H1 (cell line): ENCODE data around the gene FGL2. TPM values are rescaled to one million over a fixed set of nuclear protein-coding genes. Genes with fewer than 3 reads are reported as not detected.

Source experiments
- RFX5 ChIP-seq: IDR thresholded peaks from 2 replicates; pipeline ENCODE4 v1.6.1; 2011; ENCODE audit warnings: low read depth, low read length, improper control_type of control experiment, borderline replicate concordance
- polyA plus RNA-seq, 7 experiments: library from polyadenylated mRNA; depleted of rRNA in 3 of 7; stranded (reverse) in 5 of 7; unstranded in 2 of 7; fragments of >200 nt in 5 of 7; fragments of 200-250 nt in 2 of 7; gene quantifications; 1 replicate in 5 of 7; 2 replicates in 1 of 7; 4 replicates in 1 of 7; pipeline versions ENCODE4 v1.2.1 to v1.2.3, GENCODE V29; 2011 to 2013; ENCODE audit warnings: missing spikeins in 2 of 7, mixed read lengths in 2 of 7
- total RNA-seq: library from RNA; stranded (reverse); fragmentation: NEBNext Ultra II Directional; extraction: Animal tissue kit (Norgen Biotek cat#: 25700); gene quantifications from 2 replicates; pipeline ENCODE4 v1.2.1, GENCODE V29; 2021
- TF ChIP-seq, protein P1 (sequence below), 3 experiments: IDR thresholded peaks; 1 replicate in 2 of 3; 2 replicates in 1 of 3; pipeline versions ENCODE4 v1.5.1 to v1.6.1; 2011; ENCODE audit warnings: low read length in 3 of 3, mild to moderate bottlenecking in 3 of 3, inconsistent platforms in 2 of 3, low read depth in 1 of 3, moderate library complexity in 1 of 3; ENCODE audit not compliant: insufficient read depth in 1 of 3; ENCODE audit errors: control extremely low read depth in 1 of 3

Gene FGL2
- total and polyA plus RNA-seq, 2 of the 8 experiments (the other 6 are each of a cell fraction or from before 2014, with no cell fraction given), result not detected

DNA sequence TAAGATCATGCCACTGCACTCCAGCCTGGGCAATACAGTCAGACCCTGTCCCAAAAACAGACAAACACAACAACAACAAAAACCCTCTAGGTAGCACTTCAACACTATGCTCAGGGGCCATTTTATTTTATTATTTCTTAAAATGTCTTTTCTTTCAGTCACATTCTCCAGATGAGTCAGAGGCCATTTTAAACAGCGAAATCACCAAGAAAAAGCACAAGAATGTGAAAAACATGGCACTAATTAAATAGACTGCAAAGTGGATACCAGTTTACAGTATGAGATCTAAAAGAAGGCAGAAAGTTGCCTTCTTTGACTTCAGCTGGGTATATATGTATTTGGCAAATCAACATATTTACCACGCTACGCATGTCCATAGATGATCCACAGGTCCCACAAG lies 6.1 kb upstream of the FGL2 start (continued):
- TF ChIP-seq, protein P1, sequence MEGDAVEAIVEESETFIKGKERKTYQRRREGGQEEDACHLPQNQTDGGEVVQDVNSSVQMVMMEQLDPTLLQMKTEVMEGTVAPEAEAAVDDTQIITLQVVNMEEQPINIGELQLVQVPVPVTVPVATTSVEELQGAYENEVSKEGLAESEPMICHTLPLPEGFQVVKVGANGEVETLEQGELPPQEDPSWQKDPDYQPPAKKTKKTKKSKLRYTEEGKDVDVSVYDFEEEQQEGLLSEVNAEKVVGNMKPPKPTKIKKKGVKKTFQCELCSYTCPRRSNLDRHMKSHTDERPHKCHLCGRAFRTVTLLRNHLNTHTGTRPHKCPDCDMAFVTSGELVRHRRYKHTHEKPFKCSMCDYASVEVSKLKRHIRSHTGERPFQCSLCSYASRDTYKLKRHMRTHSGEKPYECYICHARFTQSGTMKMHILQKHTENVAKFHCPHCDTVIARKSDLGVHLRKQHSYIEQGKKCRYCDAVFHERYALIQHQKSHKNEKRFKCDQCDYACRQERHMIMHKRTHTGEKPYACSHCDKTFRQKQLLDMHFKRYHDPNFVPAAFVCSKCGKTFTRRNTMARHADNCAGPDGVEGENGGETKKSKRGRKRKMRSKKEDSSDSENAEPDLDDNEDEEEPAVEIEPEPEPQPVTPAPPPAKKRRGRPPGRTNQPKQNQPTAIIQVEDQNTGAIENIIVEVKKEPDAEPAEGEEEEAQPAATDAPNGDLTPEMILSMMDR (IDR thresholded peaks at IDR 0.05; ENCODE audit: control extremely low read depth in 1 of 3, insufficient read depth in 1 of 3, low read depth in 1 of 3, low read length in 3 of 3), result no peak
- TF ChIP-seq RFX5, result no peak
